Activated B cell treated with CpG ODN at 0.5 μM for 24 hours (primary cell): ENCODE measurements around the gene BHLHE40. TPM values are rescaled to one million over a fixed set of nuclear protein-coding genes. Genes with fewer than 3 reads are reported as not detected.
A peak's percentile ranks its signal among the peaks of the same experiment; 100 is the strongest.

ENCODE experiments used
- ATAC-seq: fragments of 200-7000 bp; cut with Tn5 transposase; one replicate; pipeline ENCODE4 v1.10.0; 2021; ENCODE audit warnings: low read depth, mild to moderate bottlenecking, moderate library complexity
- CTCF ChIA-PET: fragments of 350-600 bp; sonication (Branson Sonifier 250); formaldehyde crosslinking; loops from one replicate; lab custom pipeline; 2021; ENCODE audit warnings: antibody characterized with exemption; lab: Charles Lee
- POLR2A ChIA-PET: fragments of 350-600 bp; sonication (Branson Sonifier 250); formaldehyde crosslinking; loops from one replicate; lab custom pipeline; 2021; ENCODE audit warnings: antibody characterized with exemption; lab: Charles Lee
- DNase-seq: peaks from one replicate; pipeline ENCODE4 v3.0.0; 2022
- H3K27ac Mint-ChIP-seq: one replicate; pipeline ENCODE4 v1.8.0; 2020; ENCODE audit warnings: mixed read lengths
- H3K27me3 Mint-ChIP-seq: one replicate; pipeline ENCODE4 v1.8.0; 2021; ENCODE audit warnings: mixed read lengths
- H3K36me3 Mint-ChIP-seq: one replicate; pipeline ENCODE4 v1.8.0; 2021; ENCODE audit warnings: low read depth, mixed read lengths
- H3K4me1 Mint-ChIP-seq: one replicate; pipeline ENCODE4 v1.8.0; 2021; ENCODE audit warnings: mixed read lengths
- H3K4me3 Mint-ChIP-seq: one replicate; pipeline ENCODE4 v1.8.0; 2020; ENCODE audit warnings: mild to moderate bottlenecking, mixed read lengths
- H3K9me3 Mint-ChIP-seq: one replicate; pipeline ENCODE4 v1.8.0; 2020; ENCODE audit warnings: mixed read lengths
- CTCF ChIP-seq: fragments of 200-600 bp; IDR thresholded peaks from one replicate; pipeline ENCODE4 v1.8.0; 2022; ENCODE audit warnings: antibody characterized with exemption, mild to moderate bottlenecking
- intact Hi-C: fragments of 100-400 bp; cut with micrococcal nuclease; formaldehyde crosslinking; loops from one replicate; pipeline ENCODE4 v1.15.1; 2024
- total RNA-seq: library from RNA; stranded (reverse); gene quantifications from 2 replicates; pipeline ENCODE4 v1.2.3, GENCODE V29; 2022

Gene BHLHE40
- total RNA-seq, 1 donor from 2014 or later = 41.5 TPM

- H3K9me3 Mint-ChIP-seq = no peaks in the 10 kb centered on the region
- intact Hi-C loops = loop anchor here (5.0 kb wide), 2 partner anchors 35 to 90 kb away; no protein-coding TSS in a partner anchor
- POLR2A ChIA-PET = interaction anchor here (0.5 to 14.2 kb wide), 18 partner anchors 11 to 266 kb away, joined by 3 to 478 read pairs (median 16); partner anchors contain the start of gene EDEM1
- peaks cover 63% of the 10 kb centered on the region for H3K4me1 Mint-ChIP-seq
- peaks cover 23% of the 10 kb centered on the region for H3K36me3 Mint-ChIP-seq
- CTCF ChIA-PET = interaction anchor here (0.6 to 10.3 kb wide), 14 partner anchors 8 to 266 kb away, joined by 3 to 72 read pairs (median 5); no protein-coding TSS in a partner anchor
- no peak for TF ChIP-seq CTCF
- peak; percentile 59 for DNase-seq
- no peaks in the 10 kb centered on the region for H3K27me3 Mint-ChIP-seq
- peak; percentile 10 for ATAC-seq
- H3K4me3 Mint-ChIP-seq = peak overlapping the region; percentile 96
- peak overlapping the region; percentile 97 for H3K27ac Mint-ChIP-seq
Measured at GRCh38 chr3:4977001-4977852, 2.0 kb upstream of the BHLHE40 start.

GRCh38 chr3:4977853-4978203 lies 1.4 kb upstream of the BHLHE40 start:
- TF ChIP-seq CTCF = no peak
- H3K4me1 Mint-ChIP-seq = peaks cover 63% of the 10 kb centered on the region
- ATAC-seq (no peak), DNase-seq (no peak)
- ChIA-PET POLR2A (interaction anchor here (0.5 to 14.2 kb wide), 21 partner anchors 10 to 266 kb away, joined by 3 to 478 read pairs (median 13); partner anchors contain the start of gene EDEM1), CTCF (interaction anchor here (0.6 to 10.3 kb wide), 8 partner anchors 10 to 344 kb away, joined by 3 to 72 read pairs (median 5); no protein-coding TSS in a partner anchor)
- H3K36me3 Mint-ChIP-seq = peaks cover 28% of the 10 kb centered on the region
- peak overlapping the region; percentile 96 for H3K4me3 Mint-ChIP-seq
- H3K27ac Mint-ChIP-seq = peak overlapping the region; percentile 97
- H3K27me3 Mint-ChIP-seq = no peaks in the 10 kb centered on the region
- intact Hi-C loops = loop anchor here (1.0 to 5.0 kb wide), 5 partner anchors 36 to 147 kb away; partner anchors contain the start of gene ARL8B
- H3K9me3 Mint-ChIP-seq = no peaks in the 10 kb centered on the region

GRCh38 chr3:4978204-4978965 lies 852 bp upstream of the BHLHE40 start:
- Mint-ChIP-seq H3K9me3 (no peaks in the 10 kb centered on the region), H3K27me3 (no peaks in the 10 kb centered on the region), H3K4me3 (peak overlapping the region; percentile 96), H3K27ac (peak overlapping the region; percentile 97), H3K4me1 (peaks cover 63% of the 10 kb centered on the region), H3K36me3 (peaks cover 34% of the 10 kb centered on the region)
- POLR2A ChIA-PET = interaction anchor here (0.5 to 14.2 kb wide), 31 partner anchors 10 to 485 kb away, joined by 3 to 478 read pairs (median 5); partner anchors contain the start of genes EDEM1 and ITPR1
- ATAC-seq (peak; percentile 49), DNase-seq (peak; percentile 79)
- intact Hi-C loops = loop anchor here (1.0 to 5.0 kb wide), 5 partner anchors 36 to 147 kb away; partner anchors contain the start of gene ARL8B
- CTCF ChIA-PET = interaction anchor here (0.6 to 10.3 kb wide), 11 partner anchors 10 to 345 kb away, joined by 3 to 72 read pairs (median 7); no protein-coding TSS in a partner anchor
- TF ChIP-seq CTCF = no peak

- CTCF ChIA-PET = interaction anchor here (1.0 to 10.3 kb wide), 9 partner anchors 29 to 267 kb away, joined by 3 to 72 read pairs (median 8); no protein-coding TSS in a partner anchor
- H3K4me3 Mint-ChIP-seq = peak overlapping the region; percentile 96
- peaks cover 63% of the 10 kb centered on the region for H3K4me1 Mint-ChIP-seq
- H3K27ac Mint-ChIP-seq = peak overlapping the region; percentile 97
- H3K27me3 Mint-ChIP-seq = no peaks in the 10 kb centered on the region
- H3K36me3 Mint-ChIP-seq = peaks cover 40% of the 10 kb centered on the region
- ATAC-seq (peak; percentile 40), DNase-seq (no peak)
- POLR2A ChIA-PET = interaction anchor here (0.6 to 14.2 kb wide), 31 partner anchors 9 to 486 kb away, joined by 3 to 478 read pairs (median 5); partner anchors contain the start of genes EDEM1 and ITPR1
- no peaks in the 10 kb centered on the region for H3K9me3 Mint-ChIP-seq
- intact Hi-C loops = loop anchor here (1.0 to 5.0 kb wide), 6 partner anchors 8 to 148 kb away; partner anchors contain the start of gene ARL8B
- TF ChIP-seq CTCF = no peak
Measured at GRCh38 chr3:4978966-4979427, 240 bp upstream of the BHLHE40 start.
